ENCODE data around the gene HPCAL1.
A peak's percentile ranks its signal among the peaks of the same experiment; 100 is the strongest.

HPCAL1 gene

DNA sequence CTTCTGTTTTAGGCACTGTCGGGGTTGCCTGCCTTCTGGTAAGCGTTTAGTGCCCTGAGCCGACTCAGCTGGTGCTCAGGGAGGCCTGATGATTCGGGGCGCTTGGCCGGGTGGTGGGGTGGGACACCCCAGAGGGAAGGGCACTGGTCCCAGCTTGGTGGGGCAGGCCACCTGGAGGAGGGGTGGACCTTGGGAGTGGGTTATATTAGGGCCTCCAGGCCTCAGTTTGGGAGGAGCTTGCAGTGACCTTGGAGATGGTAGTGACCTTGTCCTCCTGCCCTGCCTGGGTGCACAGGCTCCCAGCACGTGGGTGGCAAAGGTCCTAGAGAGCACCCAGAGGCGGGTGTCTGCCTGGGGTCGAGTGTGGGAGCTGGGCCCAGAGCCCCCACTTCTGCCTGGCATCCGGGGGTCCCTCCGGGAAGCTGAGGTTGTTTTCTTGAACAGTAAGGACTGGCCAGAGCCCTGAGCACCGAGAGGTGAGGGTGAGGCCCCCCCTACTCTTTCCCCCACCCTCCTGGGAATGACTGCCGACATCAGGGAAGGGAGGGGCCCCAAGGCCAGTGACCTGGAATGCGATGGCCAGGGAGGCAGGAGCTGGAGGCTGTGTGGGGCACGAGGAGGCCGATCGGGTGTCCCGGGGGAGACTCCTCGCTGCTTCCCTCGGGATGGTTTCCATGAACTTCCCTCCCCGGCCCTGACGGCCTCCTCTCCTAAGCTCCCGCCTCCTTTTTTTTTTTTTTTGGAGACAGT, 61.3 kb downstream of the HPCAL1 start:
- no peak for DNase-seq
- no peak overlapping the region for H3K4me3 Mint-ChIP-seq
- no peaks in the 10 kb centered on the region for H3K9me3 Mint-ChIP-seq
- no peaks in the 10 kb centered on the region for H3K27me3 Mint-ChIP-seq
- peak; percentile 15 for ATAC-seq
- peaks cover 80% of the 10 kb centered on the region for H3K4me1 Mint-ChIP-seq
- no peak overlapping the region for H3K27ac Mint-ChIP-seq

GRCh38 chr2:10365412-10365811, 62.7 kb downstream of the HPCAL1 start:
- DNase-seq, result no peak
- Mint-ChIP-seq H3K4me1 (peaks cover 80% of the 10 kb centered on the region), H3K9me3 (no peaks in the 10 kb centered on the region), H3K27me3 (no peaks in the 10 kb centered on the region), H3K4me3 (no peak overlapping the region), H3K27ac (no peak overlapping the region)
- no peak for ATAC-seq

DNA sequence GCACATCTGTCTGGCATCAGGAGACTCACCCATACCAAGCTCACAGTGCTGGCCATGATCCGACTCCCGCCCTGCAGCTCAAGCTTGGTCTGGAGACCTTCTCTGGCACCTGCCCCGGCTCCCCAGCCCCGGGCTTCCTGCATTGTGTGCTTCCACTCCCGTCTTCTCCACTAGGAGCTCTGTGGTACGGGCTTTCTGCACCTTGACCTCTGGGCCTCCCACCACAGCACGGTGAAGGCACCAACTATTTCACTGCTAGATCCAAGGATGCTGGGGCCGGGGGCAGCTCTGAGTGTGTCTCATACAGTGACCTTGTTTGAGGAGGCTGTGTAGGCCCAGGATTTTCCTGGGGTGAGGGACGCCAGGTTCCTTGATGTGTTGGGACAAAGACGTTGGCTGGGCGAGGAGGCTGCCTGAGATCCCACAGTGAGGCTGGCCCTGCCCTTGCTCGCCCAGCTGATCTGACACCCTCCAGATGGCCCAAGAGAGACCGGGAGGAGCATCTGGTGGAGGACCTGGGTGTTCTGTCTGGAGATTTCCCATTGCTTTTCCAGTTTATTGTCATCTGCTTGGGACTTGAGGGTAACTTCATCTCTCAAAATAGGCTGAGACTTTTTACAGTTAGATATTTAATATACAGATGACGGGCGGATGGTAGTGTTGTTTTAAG, 64.0 kb downstream of the HPCAL1 start:
- no peaks in the 10 kb centered on the region for H3K9me3 Mint-ChIP-seq
- H3K4me1 Mint-ChIP-seq, result peaks cover 84% of the 10 kb centered on the region
- H3K27me3 Mint-ChIP-seq, result no peaks in the 10 kb centered on the region
- H3K27ac Mint-ChIP-seq, result peak overlapping the region in 1 of 2 donors; percentile 12
- H3K4me3 Mint-ChIP-seq, result no peak overlapping the region
- DNase-seq (no peak), ATAC-seq (no peak)

- no peak overlapping the region for H3K4me3 Mint-ChIP-seq
- H3K27me3 Mint-ChIP-seq, result no peaks in the 10 kb centered on the region
- no peak overlapping the region for H3K27ac Mint-ChIP-seq
- no peak for DNase-seq
- no peak for ATAC-seq
- no peaks in the 10 kb centered on the region for H3K9me3 Mint-ChIP-seq
- peaks cover 84% of the 10 kb centered on the region for H3K4me1 Mint-ChIP-seq
Observed at GRCh38 chr2:10367472-10368439, 65.1 kb downstream of the HPCAL1 start.

DNA sequence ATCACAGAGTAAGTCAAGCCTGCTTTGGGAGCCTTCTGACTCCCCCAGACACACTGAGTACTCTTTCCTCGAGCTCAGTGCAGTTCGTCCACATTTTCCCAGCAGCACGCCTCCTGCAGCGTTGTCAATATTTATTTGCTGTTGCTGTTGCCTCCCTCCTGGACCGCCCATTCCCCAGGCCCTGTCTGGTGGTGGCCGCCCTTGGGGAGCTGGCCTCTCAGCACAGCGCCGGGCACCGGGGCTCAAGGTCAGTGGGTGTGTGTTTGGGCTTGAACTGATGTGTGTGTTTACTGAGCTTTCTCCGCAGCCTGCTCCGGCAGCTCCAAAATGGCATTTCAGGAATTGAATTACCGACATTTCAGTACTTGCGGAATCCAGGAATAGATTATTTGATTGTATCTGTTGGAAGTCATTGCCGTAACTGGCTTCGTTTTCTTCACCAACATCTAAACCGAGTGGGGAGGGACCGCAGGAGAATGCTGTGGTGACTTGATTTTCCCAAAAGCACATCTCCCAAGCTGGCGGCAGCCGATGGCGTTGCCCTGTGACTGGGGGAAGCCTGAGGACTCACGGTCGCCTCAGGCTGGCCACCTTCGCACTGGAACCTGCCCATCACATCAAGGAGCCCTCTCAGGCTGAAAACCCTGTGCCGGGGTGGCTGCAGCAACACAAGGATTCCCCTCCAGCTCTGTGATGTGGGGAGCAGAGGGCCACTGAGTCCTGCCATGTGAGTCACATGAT, 66.0 kb downstream of the HPCAL1 start:
- ATAC-seq, result no peak
- H3K4me3 Mint-ChIP-seq, result no peak overlapping the region
- H3K4me1 Mint-ChIP-seq, result peaks cover 84% of the 10 kb centered on the region
- DNase-seq, result no peak
- no peaks in the 10 kb centered on the region for H3K27me3 Mint-ChIP-seq
- no peak overlapping the region for H3K27ac Mint-ChIP-seq
- H3K9me3 Mint-ChIP-seq, result no peaks in the 10 kb centered on the region

DNA sequence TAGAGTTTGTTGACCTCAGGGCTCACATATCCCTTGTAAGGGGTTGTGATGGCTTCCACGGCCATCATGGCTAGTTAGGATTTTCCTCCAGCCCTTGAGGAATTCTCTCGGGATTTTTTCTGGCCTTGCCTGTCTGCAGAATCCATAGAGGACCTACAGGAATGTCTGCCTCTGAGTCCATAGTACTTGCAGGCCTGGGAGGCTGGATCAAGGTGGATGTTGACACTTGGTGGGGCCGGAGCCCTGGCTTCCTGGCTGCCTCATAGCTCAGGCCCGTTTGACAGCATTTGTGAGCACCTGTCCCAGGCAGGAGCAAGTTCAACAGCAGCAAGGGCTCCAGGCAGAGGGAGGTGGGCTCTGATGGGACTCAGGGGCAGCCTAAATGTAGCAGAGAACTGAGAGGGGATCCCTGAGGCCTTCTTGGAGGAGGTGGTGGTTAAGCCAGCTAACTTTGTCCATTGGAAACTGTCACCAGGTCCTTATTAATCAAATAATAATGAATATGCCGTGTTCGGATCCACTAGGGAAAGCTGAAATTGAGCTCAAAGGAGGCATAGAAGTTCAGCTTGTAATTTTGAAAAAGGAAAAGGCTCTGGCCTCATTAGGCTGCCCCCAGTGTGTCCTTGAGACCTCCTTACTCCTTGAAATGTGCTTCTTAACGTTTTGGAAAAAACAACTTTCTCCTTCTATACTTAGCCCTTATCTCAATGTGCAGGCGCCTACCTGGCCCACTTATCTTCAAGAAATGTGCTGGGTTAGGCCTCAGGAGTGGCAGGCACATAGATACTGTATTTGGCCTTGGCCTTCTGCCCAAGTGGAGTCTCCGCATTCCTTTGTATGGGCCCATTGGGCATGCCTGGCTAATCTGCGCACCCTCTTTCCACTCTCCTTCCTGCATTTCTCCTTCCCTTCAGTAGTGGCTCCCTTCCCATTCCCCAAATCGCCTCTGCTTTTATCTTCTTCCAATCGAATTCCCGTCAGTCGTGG, 66.9 kb downstream of the HPCAL1 start:
- DNase-seq (no peak), ATAC-seq (no peak)
- H3K9me3 Mint-ChIP-seq, result no peaks in the 10 kb centered on the region
- H3K4me3 Mint-ChIP-seq, result no peak overlapping the region
- no peaks in the 10 kb centered on the region for H3K27me3 Mint-ChIP-seq
- peak overlapping the region in 1 of 2 donors; percentile 78 for H3K27ac Mint-ChIP-seq
- H3K4me1 Mint-ChIP-seq, result peaks cover 85% of the 10 kb centered on the region

- Mint-ChIP-seq H3K4me3 (no peak overlapping the region), H3K27ac (peak overlapping the region in 1 of 2 donors; percentile 16), H3K4me1 (peaks cover 86% of the 10 kb centered on the region), H3K27me3 (no peaks in the 10 kb centered on the region), H3K9me3 (no peaks in the 10 kb centered on the region)
- DNase-seq (no peak), ATAC-seq (no peak)
Observed at GRCh38 chr2:10370390-10370789, 67.7 kb downstream of the HPCAL1 start.

- Mint-ChIP-seq H3K27ac (no peak overlapping the region), H3K27me3 (no peaks in the 10 kb centered on the region), H3K9me3 (no peaks in the 10 kb centered on the region), H3K4me3 (no peak overlapping the region), H3K4me1 (peaks cover 89% of the 10 kb centered on the region)
- no peak for ATAC-seq
- DNase-seq, result no peak
Observed at GRCh38 chr2:10370895-10371294, 68.2 kb downstream of the HPCAL1 start.

DNA sequence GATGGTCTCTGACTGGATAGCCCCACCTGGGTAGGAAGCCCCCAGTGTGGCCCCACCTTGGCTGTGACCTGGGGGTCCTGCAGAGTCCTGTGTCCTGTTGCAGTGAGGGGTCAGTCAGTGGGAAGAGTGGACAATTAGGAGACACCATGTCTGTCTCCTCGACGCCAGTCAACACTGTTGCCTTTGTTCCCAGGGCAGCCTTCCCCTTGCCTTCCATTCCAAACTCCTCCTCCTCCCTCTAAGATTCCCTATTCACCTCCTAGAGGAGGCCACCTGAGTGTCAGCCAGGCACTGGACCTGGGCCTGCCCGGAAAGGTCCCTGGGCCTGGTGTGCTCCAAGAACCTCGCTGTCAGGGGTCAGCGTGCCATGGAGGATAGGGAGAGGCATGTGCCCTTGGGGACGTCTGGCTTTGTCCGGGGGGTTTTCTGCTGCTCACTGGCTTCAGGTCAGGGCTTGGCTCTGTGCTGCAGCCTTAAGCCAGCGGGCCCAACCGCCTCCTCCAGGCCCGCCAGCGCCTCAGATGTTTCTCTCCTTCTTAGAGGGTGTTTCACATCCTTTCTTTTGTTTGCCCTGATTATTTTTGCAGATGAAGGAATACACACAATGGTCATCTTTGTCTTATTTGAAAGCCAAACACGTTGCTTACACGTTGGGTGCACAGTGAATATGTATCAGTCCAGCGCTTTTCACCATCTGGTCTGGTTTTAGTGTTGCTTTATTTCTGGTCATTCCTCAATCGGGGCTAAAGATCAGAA, 68.9 kb downstream of the HPCAL1 start:
- H3K9me3 Mint-ChIP-seq, result no peaks in the 10 kb centered on the region
- H3K4me3 Mint-ChIP-seq, result no peak overlapping the region
- H3K4me1 Mint-ChIP-seq, result peaks cover 91% of the 10 kb centered on the region
- ATAC-seq, result no peak
- no peak for DNase-seq
- no peak overlapping the region for H3K27ac Mint-ChIP-seq
- H3K27me3 Mint-ChIP-seq, result no peaks in the 10 kb centered on the region

DNA sequence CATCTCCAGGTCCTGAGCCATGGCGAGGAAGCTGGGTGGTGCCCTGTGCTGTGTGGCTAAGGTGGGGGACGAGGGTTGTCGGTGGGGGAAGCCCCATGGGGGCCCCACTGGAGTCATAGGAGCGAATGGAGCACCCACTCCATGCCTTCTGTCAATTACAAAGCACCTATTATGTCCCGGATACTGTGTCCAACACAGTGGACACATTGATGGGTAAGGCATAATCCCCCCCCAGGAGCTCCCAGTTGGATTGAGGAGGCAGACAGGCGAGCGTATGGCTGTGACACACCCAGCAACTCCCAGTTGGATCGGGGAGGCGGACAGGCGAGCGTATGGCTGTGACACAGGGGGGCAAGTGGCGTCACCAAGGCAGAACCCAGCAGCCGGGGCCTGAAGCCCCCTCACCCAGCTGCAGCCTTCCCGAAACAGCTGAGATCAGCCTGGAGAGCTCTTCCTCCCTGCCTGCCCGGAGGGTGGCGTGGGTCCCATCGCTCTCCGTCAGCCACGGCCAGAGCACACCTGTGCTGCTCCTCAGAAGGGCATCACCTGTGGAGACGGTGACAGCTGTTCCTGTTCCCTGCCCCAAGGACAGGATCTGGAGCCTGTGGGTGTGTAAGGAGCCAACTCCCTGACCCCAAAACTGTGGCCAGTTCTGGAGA, 69.6 kb downstream of the HPCAL1 start:
- no peak overlapping the region for H3K4me3 Mint-ChIP-seq
- peaks cover 93% of the 10 kb centered on the region for H3K4me1 Mint-ChIP-seq
- DNase-seq, result no peak
- H3K9me3 Mint-ChIP-seq, result no peaks in the 10 kb centered on the region
- peak overlapping the region in 1 of 2 donors; percentile 94 for H3K27ac Mint-ChIP-seq
- ATAC-seq, result no peak
- H3K27me3 Mint-ChIP-seq, result no peaks in the 10 kb centered on the region

GRCh38 chr2:10372862-10373240, 70.1 kb downstream of the HPCAL1 start:
- DNase-seq, result no peak
- no peaks in the 10 kb centered on the region for H3K9me3 Mint-ChIP-seq
- H3K4me3 Mint-ChIP-seq, result no peak overlapping the region
- ATAC-seq, result no peak
- H3K27me3 Mint-ChIP-seq, result no peaks in the 10 kb centered on the region
- H3K4me1 Mint-ChIP-seq, result peaks cover 94% of the 10 kb centered on the region
- H3K27ac Mint-ChIP-seq, result peak overlapping the region in 1 of 2 donors; percentile 79

DNA sequence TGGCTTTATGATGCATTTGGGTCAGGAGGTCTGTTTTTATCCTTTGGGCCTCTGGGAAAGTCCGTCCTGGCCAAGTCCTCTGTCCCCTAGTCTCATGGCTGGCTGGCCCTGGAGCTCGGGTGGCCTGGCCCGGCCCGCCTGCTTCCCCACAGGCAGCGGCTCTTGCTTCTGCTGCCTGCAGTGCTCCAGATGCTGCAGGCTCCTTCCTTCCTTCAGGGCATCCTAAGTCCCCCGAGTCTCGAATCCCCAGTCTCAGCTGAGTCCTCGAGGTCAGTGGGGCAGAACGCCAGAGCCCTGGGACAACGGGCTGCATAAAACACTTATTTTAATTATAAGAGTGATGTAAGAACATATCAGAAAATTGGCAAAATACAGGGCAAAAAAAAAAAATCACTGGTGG, 71.2 kb downstream of the HPCAL1 start:
- no peaks in the 10 kb centered on the region for H3K27me3 Mint-ChIP-seq
- ATAC-seq, result no peak
- H3K9me3 Mint-ChIP-seq, result no peaks in the 10 kb centered on the region
- DNase-seq, result no peak
- peak overlapping the region in 1 of 2 donors; percentile 21 for H3K27ac Mint-ChIP-seq
- no peak overlapping the region for H3K4me3 Mint-ChIP-seq
- peaks cover 98% of the 10 kb centered on the region for H3K4me1 Mint-ChIP-seq

DNA sequence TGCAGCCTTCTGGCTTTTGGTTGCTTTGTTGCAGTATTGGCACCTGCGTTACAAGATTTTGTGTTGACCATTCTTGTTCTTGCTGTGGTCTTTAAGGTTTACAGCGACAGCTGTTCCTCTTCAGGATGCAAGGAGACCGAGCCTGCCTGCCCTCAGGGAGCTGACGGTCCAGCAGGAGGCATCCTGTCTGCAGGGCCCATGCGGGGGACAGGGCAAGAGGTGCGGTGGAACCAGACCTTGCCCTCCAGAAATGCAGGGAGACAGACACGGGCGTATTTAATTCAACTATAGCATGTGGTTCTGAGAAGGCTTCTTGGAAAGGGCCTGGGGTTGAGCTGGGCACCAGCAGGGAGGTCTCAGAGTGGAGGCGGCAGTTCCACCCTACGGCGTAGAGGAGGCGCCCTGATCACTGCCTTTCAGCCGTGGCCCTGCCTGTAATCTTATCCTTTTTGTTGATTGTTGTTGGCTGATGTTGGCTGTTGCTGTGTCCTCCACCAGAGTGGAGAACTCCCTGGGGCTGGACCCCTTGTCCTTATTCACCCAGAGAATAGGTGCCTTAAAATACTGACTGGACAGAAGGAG, 71.7 kb downstream of the HPCAL1 start:
- ATAC-seq (no peak), DNase-seq (no peak)
- Mint-ChIP-seq H3K27me3 (no peaks in the 10 kb centered on the region), H3K9me3 (no peaks in the 10 kb centered on the region), H3K4me3 (peak overlapping the region in 1 of 2 donors; percentile 9), H3K4me1 (peaks cover 100% of the 10 kb centered on the region), H3K27ac (peak overlapping the region in 1 of 2 donors; percentile 22)
